NCI-H187 (cell line): ENCODE measurements around the gene SLC16A6.
"Not testable (repeated sequence)": the region's sequence is repeated elsewhere in the genome, so short reads cannot be mapped to it uniquely, and the experiment has no call there.

Experiments
- DNase-seq, 2 experiments: peaks; one replicate each; lab custom pipeline; 2025; lab: John Stamatoyannopoulos, UW

SLC16A6 gene

GRCh38 chr17:68220186-68220585 lies 70.7 kb downstream of the SLC16A6 start:
- not testable (repeated sequence) for DNase-seq

GRCh38 chr17:68219429-68219828 lies 71.5 kb downstream of the SLC16A6 start:
- DNase-seq: not testable (repeated sequence)
